GM04503 (cell line): ENCODE results near the gene CD99.
"Not testable (repeated sequence)": the region's sequence is repeated elsewhere in the genome, so short reads cannot be mapped to it uniquely, and the experiment has no call there.

ENCODE experiments used
- DNase-seq: peaks from one replicate; pipeline ENCODE4 v3.0.0-alpha.2; 2012; ENCODE audit warnings: low read depth

Gene CD99

DNA sequence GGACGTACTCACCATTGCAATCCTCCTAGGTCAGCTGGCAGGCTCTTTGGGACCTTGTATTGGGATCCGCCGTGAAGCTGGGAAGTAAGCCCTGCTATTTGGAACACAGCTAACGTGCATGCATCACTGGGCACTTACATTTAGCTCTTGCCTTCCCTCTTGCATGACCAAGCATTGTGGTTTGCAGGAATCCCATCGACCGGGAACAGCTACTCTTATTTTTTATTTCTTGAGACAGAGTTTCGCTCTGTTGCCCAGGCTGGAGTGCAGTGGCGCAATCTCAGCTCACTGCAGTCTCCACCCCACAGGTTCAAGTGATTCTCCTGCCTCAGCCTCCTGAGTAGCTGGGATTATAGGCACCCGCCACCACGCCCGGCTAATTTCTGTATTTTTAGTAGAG, 36.2 kb downstream of the CD99 start:
- not testable (repeated sequence) for DNase-seq

GRCh38 chrX:2732076-2732475, 41.0 kb downstream of the CD99 start:
- DNase-seq, result no peak

DNA sequence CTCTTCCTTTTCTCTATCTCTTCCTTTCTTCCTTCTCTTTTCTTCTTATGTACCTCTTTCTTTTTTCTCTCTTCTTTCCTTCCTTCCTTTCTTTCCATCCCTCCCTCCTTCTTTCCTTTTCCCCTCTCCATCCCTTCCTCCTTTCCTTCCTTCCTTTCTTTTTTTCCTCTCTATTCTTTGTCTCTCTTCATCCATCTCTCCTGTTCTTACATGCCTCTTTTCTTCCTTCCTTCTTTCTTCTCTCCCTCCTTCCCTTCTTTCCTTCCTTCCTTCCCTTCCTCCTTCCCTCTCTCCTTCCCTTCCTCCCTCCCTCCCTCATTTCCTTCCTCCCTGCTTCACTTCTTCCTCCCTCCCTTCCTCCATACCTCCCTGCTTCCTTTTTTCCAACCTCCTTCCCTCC, 41.6 kb downstream of the CD99 start:
- no peak for DNase-seq

- DNase-seq, result no peak
Observed at GRCh38 chrX:2733286-2733685, 42.2 kb downstream of the CD99 start.

DNA sequence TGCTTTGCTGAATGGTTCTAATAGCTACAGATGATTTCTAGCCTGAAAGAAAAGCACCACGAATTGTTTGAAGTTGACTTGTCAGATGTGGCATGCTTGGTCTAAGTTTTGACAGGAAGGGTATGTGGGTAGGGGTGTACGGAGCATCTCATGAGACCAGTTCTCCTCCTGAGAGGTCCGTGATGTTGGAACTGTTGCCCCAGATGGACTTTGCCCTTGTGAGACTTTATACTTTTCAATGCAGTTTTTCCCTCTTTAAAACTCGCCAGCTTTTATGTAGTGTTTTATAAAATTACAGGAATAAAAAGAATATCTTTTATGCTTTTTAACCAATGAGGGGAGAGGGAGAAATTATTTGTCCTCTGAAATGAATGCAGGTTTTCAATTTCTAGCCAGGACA, 44.2 kb downstream of the CD99 start:
- no peak for DNase-seq

- DNase-seq, result no peak
Observed at GRCh38 chrX:2740672-2741071, 49.6 kb downstream of the CD99 start.

GRCh38 chrX:2741386-2741785, 50.3 kb downstream of the CD99 start:
- no peak for DNase-seq

- not testable (repeated sequence) for DNase-seq
Observed at GRCh38 chrX:2746250-2746649, 55.2 kb downstream of the CD99 start.

GRCh38 chrX:2748171-2748814, 57.2 kb downstream of the CD99 start:
- no peak for DNase-seq

DNA sequence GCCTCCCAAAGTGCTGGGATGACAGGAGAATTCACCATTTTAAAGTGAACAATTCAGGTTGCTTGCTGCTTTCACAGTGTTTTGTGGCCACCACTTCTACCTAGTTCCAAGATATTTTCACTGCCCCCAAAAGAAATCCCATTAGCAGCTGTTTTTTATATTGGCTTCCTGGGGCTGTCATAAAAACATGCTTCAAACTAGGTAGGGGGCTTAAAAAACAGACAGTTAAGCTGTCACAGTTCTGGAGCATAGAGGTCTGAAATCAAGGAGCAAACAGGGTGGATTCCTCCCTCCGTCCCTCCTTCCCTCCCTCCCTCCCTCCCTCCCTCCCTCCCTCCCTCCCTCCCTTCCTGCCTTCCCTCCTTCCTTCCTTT, 57.7 kb downstream of the CD99 start:
- no peak for DNase-seq

DNA sequence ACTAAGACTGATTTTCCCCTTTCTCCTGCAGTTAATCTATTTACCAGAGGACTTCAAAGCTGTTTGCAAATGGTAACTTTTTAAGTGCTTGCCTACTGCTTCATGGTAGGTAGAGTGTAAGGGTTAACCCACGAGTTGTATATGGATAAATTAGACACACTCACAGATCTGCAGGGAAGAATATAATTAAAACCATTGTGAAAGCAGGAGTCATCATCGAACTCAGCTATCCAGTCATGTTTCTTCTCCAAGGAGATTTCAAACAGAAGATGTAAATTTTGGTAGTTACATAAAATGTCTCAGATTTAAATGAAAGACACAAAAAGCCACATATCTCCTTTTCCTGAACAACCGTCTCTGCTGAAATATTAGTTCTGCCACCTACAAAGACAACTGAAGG, 60.2 kb downstream of the CD99 start:
- DNase-seq, result no peak

- DNase-seq, result not testable (repeated sequence)
Observed at GRCh38 chrX:2751874-2752300, 60.8 kb downstream of the CD99 start, which contains the start of gene XG. Gene XG, plus strand, starts transcription at chrX:2752040. Its CDS starts 235 bp downstream, at chrX:2752275.

GRCh38 chrX:2752441-2752840, 61.3 kb downstream of the CD99 start:
- DNase-seq, result not testable (repeated sequence)

DNA sequence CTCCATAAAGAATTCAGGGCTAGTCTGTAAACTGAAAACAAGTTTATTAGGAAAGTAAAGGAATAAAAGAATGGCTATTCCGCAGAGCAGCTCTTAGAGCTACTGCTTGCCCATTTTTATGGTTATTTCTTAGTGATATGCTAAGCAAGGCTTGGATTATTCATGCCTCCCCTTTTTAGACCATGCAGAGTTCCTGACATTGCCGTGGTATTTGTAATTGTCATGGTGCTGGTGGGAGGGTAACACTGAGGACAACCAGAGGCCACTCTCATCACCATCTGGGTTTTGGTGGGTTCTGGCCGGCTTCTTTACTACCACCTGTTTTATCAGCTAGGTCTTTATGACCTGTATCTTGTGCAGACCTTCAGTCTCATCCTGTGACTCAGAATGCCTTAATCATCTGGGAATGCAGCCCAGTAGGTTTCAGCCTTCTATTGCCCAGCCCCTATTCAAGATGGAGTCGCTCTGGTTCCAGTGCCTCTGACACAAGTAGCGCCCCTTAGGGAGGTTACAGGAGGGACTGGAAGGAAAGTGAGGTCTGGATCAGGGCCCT, 64.1 kb downstream of the CD99 start:
- DNase-seq, result not testable (repeated sequence)

DNA sequence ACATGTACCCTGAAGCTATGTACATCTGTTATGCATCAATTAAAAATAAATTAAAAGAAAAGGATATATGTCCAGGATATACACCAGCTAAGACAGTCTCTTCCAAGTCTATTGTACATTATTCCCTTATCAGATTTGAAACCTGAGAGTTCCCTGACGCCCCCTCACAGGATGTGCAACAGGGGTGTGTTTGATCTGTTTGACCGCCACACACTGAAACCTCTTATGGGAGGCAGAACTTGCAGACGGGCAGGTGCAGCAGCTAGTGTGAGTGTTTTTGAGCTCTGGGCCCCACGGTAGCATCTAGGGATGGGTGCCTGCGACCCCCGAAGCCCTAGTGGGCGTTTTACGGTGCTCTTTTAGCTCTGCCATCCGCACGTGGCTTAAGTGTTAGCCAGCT, 65.5 kb downstream of the CD99 start:
- no peak for DNase-seq

GRCh38 chrX:2761246-2761645, 70.2 kb downstream of the CD99 start:
- no peak for DNase-seq

DNA sequence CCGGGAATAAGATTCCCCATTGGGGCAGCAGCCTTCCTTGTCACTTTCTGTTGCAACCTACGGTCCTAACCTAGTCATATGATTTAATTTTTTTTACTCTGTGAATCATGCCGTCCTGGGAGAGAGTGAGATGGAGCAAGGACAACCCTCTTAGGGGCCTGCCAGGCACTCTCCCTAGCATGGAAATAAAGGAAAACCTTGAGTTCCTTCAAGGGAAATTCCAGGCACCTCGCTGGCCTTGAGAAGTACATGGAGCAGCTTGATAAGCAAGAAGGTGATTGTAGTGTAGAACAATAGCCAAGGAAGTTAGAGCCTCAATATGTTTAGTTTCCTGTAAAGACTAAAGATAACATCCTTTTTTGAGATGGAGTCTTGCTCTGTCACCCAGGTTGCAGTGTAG, 71.6 kb downstream of the CD99 start:
- DNase-seq, result not testable (repeated sequence)

GRCh38 chrX:2764766-2765548, 73.9 kb downstream of the CD99 start:
- not testable (repeated sequence) for DNase-seq

DNA sequence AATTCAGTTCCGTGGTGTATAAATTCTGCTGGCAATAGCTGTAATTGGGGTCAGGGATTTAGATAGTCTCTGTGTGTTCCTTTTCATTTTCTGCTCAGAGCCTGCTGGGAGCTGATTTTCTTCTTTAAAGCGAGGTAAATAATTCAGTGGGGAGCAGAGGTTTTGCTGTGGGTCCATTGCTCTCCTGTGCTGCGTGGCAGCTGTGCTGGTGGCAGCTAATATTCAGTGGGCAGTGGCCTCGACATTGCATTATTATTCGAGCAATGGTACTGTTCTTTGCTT, 74.4 kb downstream of the CD99 start:
- DNase-seq, result no peak

- DNase-seq, result no peak
Observed at GRCh38 chrX:2766906-2767305, 75.8 kb downstream of the CD99 start.

DNA sequence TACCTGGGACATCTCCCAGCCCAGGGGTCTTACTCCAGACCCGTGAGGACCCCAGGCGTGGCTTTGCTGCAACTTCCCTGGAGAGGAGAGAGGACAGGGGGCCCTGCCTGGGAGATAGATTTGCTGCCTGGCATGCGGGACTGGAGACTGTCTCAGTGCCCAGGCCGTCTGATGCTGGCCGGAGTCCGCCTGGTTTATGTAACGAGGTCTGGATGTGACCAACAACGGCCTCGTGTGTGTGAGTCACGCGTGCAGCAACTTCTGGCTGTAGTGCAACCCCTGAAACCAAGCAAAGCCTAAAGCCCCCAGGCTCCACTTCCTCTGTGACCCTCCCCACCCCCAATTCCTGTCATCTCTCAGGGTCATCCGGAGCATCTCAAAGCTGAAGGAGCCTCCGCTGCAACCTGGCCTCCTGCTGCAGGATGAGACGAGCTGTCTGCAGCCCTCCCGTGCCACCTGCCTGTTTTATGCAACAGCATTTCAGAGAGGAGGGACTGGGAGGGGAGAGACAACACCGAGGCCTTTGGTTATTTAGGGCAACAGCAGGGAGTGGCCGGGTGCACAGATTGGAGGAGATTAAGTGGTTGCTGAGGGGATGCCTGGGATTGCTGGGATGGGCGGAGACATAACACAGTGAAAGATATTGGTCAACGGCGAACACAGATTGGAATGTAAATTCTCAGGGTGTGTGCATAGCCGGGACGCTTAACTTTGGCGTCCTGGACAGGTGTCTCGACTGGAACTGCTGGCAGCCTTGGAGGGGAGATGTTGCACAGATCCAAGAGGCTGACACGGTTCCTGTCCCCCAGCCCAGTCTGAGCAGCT, 76.7 kb downstream of the CD99 start:
- no peak for DNase-seq

DNA sequence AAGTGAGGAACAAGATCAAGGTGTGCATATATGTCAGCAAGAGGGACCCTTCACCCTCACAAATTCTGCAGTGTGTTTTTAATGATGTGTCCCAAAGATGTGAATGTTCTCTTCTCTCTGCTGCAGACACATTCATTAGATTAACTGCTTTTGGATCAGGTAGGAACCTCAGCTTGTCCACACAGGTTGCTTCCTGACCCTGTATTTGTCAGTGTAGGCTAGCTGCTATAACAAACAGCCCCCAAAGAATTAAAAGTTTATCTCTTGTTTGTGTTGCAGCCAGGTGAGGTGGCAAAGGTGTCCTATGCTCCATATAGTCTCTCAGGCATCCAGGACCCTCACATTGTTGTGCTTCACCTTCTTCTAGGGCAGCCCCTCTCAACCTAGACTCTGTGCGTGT, 78.5 kb downstream of the CD99 start:
- no peak for DNase-seq
